HEK293 (cell line): ENCODE results near the gene TMEM212.
A peak's percentile ranks its signal among the peaks of the same experiment; 100 is the strongest.

Experiments used
- GFI1B ChIP-seq: fragments of 450-650 bp; formaldehyde crosslinking; IDR thresholded peaks from 2 replicates; pipeline ENCODE4 v1.5.1; 2016; ENCODE audit warnings: missing biosample characterization, missing genetic modification characterization
- KLF10 ChIP-seq: fragments of 450-650 bp; IDR thresholded peaks from 2 replicates; pipeline ENCODE4 v1.5.1; 2018; ENCODE audit warnings: missing biosample characterization, mild to moderate bottlenecking, missing genetic modification characterization
- REST ChIP-seq: fragments of 450-650 bp; formaldehyde crosslinking; IDR thresholded peaks from 2 replicates; pipeline ENCODE4 v1.5.1; 2016; ENCODE audit warnings: missing biosample characterization, missing genetic modification characterization
- ZBTB6 ChIP-seq: fragments of 450-650 bp; formaldehyde crosslinking; IDR thresholded peaks from 2 replicates; pipeline ENCODE4 v1.5.1; 2017; ENCODE audit warnings: missing biosample characterization, missing genetic modification characterization
- ZFP69B ChIP-seq: fragments of 450-650 bp; formaldehyde crosslinking; IDR thresholded peaks from 2 replicates; pipeline ENCODE4 v1.5.1; 2016; ENCODE audit warnings: missing biosample characterization, missing genetic modification characterization
- ZNF19 ChIP-seq: fragments of 450-650 bp; formaldehyde crosslinking; IDR thresholded peaks from 2 replicates; pipeline ENCODE4; 2016; ENCODE audit warnings: missing biosample characterization, missing genetic modification characterization, low read depth
- ZNF513 ChIP-seq: fragments of 450-650 bp; IDR thresholded peaks from 2 replicates; pipeline ENCODE4 v1.5.1; 2018; ENCODE audit warnings: missing biosample characterization, missing genetic modification characterization
- ZNF701 ChIP-seq: fragments of 450-650 bp; formaldehyde crosslinking; IDR thresholded peaks from 2 replicates; pipeline ENCODE4 v1.5.1; 2016; ENCODE audit warnings: missing biosample characterization, missing genetic modification characterization
- ZNF707 ChIP-seq: fragments of 450-650 bp; formaldehyde crosslinking; IDR thresholded peaks from 2 replicates; pipeline ENCODE4 v1.5.1; 2016; ENCODE audit warnings: missing biosample characterization, missing genetic modification characterization
- TF ChIP-seq, protein P1 (sequence below): fragments of 450-650 bp; formaldehyde crosslinking; IDR thresholded peaks from 2 replicates; pipeline ENCODE4 v1.5.1; 2016; ENCODE audit warnings: missing biosample characterization, missing genetic modification characterization

GRCh38 chr3:171806200-171807128 is 36.7 kb upstream of the TMEM212 start:
- TF ChIP-seq ZNF701 = no peak
- TF ChIP-seq ZNF19 (tag by site-specific recombination) = no peak
- TF ChIP-seq, protein P1, sequence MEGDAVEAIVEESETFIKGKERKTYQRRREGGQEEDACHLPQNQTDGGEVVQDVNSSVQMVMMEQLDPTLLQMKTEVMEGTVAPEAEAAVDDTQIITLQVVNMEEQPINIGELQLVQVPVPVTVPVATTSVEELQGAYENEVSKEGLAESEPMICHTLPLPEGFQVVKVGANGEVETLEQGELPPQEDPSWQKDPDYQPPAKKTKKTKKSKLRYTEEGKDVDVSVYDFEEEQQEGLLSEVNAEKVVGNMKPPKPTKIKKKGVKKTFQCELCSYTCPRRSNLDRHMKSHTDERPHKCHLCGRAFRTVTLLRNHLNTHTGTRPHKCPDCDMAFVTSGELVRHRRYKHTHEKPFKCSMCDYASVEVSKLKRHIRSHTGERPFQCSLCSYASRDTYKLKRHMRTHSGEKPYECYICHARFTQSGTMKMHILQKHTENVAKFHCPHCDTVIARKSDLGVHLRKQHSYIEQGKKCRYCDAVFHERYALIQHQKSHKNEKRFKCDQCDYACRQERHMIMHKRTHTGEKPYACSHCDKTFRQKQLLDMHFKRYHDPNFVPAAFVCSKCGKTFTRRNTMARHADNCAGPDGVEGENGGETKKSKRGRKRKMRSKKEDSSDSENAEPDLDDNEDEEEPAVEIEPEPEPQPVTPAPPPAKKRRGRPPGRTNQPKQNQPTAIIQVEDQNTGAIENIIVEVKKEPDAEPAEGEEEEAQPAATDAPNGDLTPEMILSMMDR (tag by site-specific recombination) = no peak
- TF ChIP-seq REST = no peak
- TF ChIP-seq ZNF513 = no peak
- TF ChIP-seq ZFP69B (tag by site-specific recombination) = 0 out of 2 replicates have a peak, but pooled peaks have one; percentile 19
- TF ChIP-seq ZBTB6 (tag by site-specific recombination) = no peak
- no peak for TF ChIP-seq GFI1B (tag by site-specific recombination)
- TF ChIP-seq KLF10 (tag by site-specific recombination) = 0 out of 2 replicates have a peak, but pooled peaks have one; percentile 14
- no peak for TF ChIP-seq ZNF707
